CD4-positive, alpha-beta T cell treated with Interleukin-4 for 4 hours (primary cell): ENCODE data around the gene ZBTB16.

Experiments used
- DNase-seq: peaks from one replicate; pipeline ENCODE4 v3.0.0-alpha.2; 2020

ZBTB16 gene

GRCh38 chr11:114271316-114271715 is 211.8 kb downstream of the ZBTB16 start:
- DNase-seq: no peak

DNA sequence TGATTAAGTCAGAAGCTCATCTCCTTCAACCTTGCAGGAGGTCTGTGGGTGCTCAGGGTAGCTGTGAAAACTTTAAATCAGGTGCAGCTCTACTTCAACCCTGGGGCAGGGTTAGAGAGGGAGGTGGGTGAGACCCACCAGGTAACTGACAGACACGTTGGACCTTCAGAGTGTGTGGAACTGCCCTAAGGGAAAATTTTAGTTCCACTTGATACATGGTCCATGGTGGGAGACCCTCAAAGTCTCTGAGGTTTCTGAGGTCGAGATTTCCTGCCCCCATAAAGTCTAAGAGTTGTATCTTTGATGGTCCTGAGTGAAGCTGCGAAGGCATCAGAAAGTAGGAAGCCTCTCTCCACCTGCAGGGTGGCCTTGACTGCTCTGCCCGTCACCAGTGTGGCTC is 212.8 kb downstream of the ZBTB16 start:
- no peak for DNase-seq

DNA sequence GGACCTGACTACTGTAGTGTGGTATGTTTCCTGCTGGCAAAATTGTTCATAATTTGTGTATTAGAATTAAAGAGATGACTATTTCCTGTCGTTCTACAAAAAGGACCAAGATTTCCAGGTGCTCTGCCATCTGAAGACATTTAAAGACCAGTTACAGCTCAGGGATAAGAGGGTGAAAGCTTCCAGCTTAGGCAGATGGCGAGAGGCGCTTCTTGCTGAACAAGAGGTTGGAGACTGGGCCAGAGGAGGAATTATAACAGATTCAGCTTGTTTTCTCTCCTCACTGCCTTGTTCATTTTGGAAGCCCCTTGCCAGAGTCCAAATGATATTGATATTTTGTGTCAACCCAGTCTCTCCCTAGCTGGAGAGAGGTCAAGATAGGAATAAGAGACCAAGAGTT is 213.6 kb downstream of the ZBTB16 start:
- no peak for DNase-seq

DNA sequence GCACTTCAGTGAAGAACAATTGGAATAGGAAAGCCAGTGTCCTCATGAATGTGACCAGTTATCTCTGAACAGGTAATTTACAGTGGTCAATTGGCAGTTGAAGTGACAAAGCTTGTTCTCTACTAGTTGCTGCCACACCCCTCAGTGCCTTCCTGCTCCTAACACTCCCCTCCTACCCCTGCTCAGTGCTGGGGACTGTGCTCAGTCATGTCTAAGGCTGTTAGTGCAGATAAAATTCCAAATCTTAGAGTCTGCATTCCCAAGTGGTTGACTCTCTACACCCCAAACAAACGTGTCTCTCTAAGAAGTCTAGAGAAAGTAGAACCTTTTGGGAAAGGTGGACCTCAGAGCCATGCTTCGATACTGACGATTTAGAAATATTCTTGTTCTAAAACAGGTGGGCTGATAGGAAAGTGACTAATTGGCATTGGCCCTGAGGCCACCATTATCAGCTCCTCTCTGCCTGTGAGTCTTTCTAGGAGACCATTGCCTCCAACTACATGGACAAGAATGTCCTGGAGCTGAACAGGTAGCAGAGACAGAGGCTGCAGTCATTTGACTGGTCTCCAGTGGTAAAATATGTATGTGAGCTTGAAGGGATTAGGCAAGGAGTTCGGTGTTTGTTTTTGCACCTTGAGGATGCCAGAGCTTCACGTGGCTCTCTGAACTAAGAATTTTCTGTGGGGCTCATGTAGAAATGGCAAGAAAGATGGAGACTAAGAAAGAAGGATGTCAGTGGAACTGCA is 214.6 kb downstream of the ZBTB16 start:
- DNase-seq: no peak

- no peak for DNase-seq
Observed at GRCh38 chr11:114274637-114275036, 215.1 kb downstream of the ZBTB16 start.

- no peak for DNase-seq
Observed at GRCh38 chr11:114275280-114275679, 215.8 kb downstream of the ZBTB16 start.

GRCh38 chr11:114276077-114276476 is 216.6 kb downstream of the ZBTB16 start:
- no peak for DNase-seq

DNA sequence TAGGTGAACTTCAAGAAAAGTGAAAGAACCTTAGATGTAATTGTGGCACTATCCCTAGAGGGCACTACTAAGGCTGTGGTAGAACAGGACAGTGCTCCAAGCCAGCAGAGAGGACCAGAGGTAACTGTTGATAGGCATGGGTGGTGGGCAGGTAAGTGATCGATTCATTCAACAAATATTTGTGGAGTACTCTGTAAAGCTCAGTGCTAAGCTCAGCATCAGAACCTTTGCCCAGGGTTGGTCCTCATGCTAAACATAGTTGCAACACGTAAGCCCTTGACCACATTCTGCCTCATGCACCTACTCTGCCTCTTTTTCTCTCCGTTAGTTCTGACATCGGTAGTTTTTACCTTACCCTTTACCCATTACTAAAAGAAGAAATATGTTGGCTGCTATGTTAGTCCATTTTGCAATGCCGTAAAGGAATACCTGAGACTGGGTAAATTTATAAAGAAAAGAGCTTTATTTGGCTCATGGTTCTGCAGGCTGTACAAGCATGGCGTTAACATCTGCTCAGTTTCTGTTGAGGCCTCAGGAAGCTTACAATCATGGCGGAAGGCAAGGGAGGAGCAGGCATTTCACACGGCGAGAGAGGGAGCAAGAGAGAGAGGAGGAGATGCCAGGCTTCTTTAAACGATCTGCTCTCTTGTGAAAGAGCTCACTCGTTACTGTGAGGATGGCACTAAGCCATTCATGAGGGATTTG is 218.3 kb downstream of the ZBTB16 start:
- DNase-seq: no peak

DNA sequence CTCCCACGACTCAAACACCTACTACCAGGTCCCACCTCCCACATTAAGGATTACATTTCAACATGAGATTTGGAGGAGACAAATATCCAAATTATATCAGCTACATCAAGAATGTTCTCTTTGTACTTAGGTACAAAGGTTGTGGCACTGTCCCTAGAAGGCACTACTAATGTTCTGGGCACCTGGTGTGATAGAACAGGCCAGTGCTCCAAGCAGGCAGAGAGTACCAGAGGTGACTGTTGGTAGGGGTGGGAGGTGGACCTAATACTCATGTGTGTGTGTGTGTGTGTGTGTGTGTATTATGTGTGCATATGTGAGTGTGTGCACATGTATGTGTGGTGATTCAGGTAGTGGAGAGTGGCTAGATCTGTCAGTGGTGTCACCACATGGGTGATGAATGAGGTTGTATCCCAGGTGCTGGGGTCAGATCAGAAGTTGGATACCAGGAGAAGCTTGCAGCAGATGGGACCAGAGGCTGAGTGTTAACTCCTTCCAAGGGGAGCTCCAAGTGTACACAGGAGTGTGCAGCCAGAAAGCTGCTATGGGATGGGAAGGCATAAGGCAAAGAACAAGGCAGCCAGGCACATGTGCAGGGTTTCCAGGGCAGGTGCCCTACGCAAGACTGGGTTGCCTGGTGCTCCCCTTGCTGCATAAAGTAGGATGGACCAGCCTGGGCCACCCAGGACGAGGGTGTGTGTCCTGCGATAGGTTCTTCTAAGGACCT is 219.0 kb downstream of the ZBTB16 start:
- DNase-seq: no peak

DNA sequence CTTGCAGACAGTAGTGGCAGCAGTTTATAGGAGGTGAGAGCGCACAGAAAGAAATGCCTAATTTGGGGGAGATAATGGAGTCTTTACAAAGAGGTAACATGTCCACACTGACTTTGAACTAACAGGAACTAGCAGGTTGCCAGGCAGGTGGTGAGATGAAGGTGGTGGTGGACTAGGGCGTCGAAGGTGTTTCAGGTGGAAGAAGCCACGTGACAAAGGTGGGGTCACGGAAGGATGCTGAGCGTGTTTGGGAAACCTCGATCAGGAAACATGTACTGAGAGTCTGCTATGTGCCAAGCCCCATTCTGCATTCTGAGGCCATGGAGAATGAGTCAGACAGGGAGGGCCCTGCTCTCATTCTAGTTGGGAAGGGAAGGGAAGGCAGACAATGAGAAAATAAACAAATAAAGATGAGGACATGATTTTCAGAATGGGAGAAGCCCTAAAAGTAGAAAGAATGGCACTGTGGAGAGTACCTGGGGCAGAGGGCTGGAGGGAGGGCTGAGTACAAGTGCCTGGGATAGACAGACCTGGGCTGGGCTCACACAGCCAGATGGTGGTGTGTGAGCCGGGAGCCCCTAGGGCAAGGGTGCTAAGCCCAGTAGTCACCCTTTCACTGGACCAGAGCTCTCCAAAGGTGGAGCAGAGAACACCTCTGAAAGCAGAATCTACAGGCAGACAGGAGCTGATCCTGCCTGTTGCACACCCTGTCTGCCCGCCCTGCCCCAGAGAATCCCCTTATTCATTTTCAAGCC is 220.5 kb downstream of the ZBTB16 start:
- no peak for DNase-seq

DNA sequence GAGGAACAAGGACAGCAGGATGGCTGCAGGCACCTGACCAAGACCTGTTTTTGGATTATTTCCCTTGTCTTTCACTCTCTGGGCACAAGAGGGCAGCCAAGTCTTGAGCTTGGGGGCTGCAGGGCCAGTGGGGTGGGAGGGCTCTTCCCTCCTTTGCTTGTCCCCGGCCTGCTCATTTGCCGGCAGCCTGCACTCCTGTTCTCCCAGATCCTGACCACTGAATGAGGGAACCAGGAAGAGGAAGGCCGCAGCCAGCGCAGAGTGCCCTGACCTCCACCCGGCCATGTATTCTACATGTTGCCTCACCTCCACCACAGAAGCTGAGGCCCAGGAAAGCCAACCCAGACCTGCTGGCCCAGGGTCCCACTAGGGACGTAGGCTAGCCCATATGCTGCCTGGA is 221.2 kb downstream of the ZBTB16 start:
- DNase-seq: no peak

GRCh38 chr11:114281388-114281956 is 222.0 kb downstream of the ZBTB16 start:
- no peak for DNase-seq

- no peak for DNase-seq
Observed at GRCh38 chr11:114282488-114282887, 223.0 kb downstream of the ZBTB16 start.

DNA sequence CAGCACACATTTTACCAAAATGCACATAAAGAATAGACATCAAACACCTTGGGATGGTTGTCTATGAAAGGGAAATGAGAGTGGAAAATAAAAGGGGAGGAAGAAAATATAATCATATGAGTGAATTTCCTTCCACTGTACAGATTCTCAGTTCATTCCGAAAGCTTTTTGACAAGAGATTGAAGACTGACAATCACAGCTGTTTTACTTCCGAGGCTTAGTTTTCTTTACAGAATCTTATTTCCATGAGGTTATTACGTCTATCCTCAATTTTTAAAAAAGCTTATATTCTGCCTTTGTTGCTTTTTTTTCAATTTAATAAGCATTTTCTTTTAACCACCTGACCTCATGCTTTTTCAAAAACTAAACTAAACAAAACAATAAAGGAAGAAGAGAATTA is 223.9 kb downstream of the ZBTB16 start:
- DNase-seq: no peak

DNA sequence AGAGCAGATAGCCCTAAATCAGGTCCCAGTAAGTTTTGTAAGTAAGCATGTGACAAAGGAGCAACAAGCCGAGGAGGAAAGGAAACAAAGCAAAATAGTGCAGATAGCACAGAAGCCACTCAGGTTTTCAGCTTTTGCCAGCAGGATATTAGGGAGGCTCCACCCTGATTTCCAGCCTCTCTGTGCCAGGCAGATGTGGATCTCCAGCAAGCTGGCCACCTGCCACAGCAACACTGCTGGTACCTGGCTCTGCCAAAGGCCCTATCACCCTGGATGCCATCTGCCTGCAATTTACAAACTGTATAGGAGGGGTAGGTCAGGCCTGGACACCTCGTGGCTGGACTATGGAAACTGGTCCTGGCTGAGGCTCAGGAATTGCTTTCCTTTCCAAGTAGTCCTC is 224.5 kb downstream of the ZBTB16 start:
- DNase-seq: no peak

GRCh38 chr11:114284914-114285313 is 225.4 kb downstream of the ZBTB16 start:
- no peak for DNase-seq

DNA sequence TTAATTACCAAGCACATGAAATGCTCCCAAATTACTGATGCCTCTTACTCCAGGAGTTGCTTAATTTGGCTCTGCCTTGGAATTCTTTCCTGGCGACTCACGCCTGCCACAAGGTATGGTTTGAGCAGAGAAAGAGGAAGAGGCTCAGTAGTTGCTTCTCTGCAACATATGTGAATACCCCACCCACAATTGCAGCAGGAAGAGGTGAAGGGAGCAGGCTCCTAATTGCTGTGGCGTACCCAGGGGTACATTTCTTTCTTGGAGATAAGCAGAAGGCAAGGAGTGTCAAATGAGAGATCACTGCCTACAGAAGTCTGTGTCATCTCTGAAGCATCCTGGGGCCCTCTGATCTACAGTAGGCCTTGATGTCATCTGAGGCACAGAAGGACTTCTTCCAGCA is 226.1 kb downstream of the ZBTB16 start:
- no peak for DNase-seq

- no peak for DNase-seq
Observed at GRCh38 chr11:114286229-114286628, 226.7 kb downstream of the ZBTB16 start.

- DNase-seq: no peak
Observed at GRCh38 chr11:114287154-114287553, 227.6 kb downstream of the ZBTB16 start.

GRCh38 chr11:114288136-114288535 is 228.6 kb downstream of the ZBTB16 start:
- DNase-seq: no peak

DNA sequence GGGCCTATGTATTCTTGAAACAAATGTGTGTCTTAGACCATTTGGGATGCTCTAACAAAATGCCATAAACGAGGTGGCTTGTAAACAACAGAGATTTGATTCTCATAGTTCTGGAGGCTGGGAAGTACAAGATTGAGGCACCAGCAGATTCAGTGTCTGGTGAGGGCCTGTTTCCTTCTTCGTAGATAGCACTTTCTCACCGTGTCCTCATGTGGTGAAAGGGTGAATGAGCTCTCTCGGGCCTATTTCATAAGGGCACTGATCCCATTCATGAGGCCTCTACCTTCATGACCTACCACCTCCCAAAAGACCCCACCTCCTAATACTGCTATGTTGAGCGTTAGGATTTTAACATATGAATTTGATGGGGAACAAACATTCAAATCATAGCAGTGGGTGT is 230.3 kb downstream of the ZBTB16 start:
- no peak for DNase-seq

DNA sequence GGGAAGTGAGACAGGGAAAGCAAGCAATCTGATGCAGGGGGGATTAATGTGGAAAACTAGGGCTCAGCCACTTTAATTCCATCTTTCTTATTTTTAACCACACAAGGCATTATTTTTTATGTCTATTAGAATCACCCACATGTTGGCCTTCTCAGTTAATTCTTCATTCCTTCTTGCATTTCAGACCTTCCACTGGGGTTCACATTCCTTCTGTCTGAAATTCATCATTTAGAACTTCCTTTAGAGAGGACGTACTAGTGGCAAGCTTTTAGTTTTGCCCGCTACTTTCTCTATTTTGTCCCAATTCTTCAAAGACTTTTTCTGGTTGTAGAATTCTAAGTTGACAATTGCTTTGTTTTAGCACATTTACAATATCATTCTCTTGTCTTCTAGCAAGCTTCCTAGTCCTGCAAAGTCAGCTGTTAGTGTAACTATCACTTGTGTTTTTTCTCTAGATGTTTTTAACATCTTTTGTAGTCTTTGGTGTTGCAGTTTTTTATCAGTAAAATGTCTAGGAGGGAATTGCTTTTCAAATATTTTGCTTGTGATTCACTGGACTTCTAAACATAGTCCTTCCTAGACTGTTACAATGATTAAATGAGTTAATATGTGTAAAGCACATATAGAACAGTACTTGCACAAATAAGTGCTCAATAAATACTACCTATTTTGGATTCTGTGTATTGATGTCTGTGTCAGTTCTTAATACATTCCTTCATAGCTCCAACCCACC is 231.2 kb downstream of the ZBTB16 start:
- no peak for DNase-seq
